Mesenchymal stem cell (in vitro differentiated cells and primary cell): ENCODE measurements around the gene ENTHD1.

Experiments used
- DNase-seq: peaks from one replicate; pipeline ENCODE4 v3.0.0-alpha.2; 2013
- H2AFZ ChIP-seq: one replicate; pipeline ENCODE4 v1.6.1; 2013; ENCODE audit warnings: low read depth, mild to moderate bottlenecking, control low read depth, inconsistent platforms, low read length, moderate library complexity
- H2AK5ac ChIP-seq: 2 replicates; pipeline ENCODE4 v1.6.1; 2013; ENCODE audit warnings: low read length, moderate library complexity, mild to moderate bottlenecking, inconsistent platforms; ENCODE audit not compliant: severe bottlenecking
- H2BK120ac ChIP-seq: one replicate; pipeline ENCODE4 v1.6.1; 2013; ENCODE audit warnings: low read depth, mild to moderate bottlenecking, inconsistent platforms, low read length, moderate library complexity
- H2BK12ac ChIP-seq, 2 experiments: one replicate each; pipeline ENCODE4 v1.6.1; 2013; ENCODE audit warnings: inconsistent platforms in 2 of 2, low read length in 2 of 2, mild to moderate bottlenecking in 2 of 2, moderate library complexity in 2 of 2, control low read depth in 1 of 2
- H2BK15ac ChIP-seq: one replicate; pipeline ENCODE4 v1.6.1; 2013; ENCODE audit warnings: mild to moderate bottlenecking, low read depth, inconsistent platforms; ENCODE audit not compliant: poor library complexity, severe bottlenecking
- H2BK5ac ChIP-seq: 2 replicates; pipeline ENCODE4 v1.6.1; 2013; ENCODE audit warnings: low read depth, mild to moderate bottlenecking, low read length, control low read depth, inconsistent platforms; ENCODE audit not compliant: poor library complexity, severe bottlenecking
- H3K14ac ChIP-seq, 2 experiments: one replicate each; pipeline ENCODE4 v1.6.1; 2013; ENCODE audit warnings: inconsistent platforms in 2 of 2, low read length in 2 of 2, control low read depth in 1 of 2, mild to moderate bottlenecking in 1 of 2, moderate library complexity in 1 of 2
- H3K18ac ChIP-seq, 2 experiments: one replicate each; pipeline ENCODE4 v1.6.1; 2013; ENCODE audit warnings: inconsistent platforms in 2 of 2, low read length in 2 of 2, control low read depth in 1 of 2, low read depth in 1 of 2, mild to moderate bottlenecking in 1 of 2
- H3K23ac ChIP-seq, 2 experiments: one replicate each; pipeline ENCODE4 v1.6.1; 2013; ENCODE audit warnings: inconsistent platforms in 2 of 2, low read length in 2 of 2, mild to moderate bottlenecking in 2 of 2, moderate library complexity in 2 of 2, control low read depth in 1 of 2
- H3K27ac ChIP-seq: 2 replicates; pipeline ENCODE4 v1.5.1; 2013; ENCODE audit warnings: mild to moderate bottlenecking, moderate library complexity, low read length, control low read depth, inconsistent platforms; ENCODE audit not compliant: poor library complexity, severe bottlenecking
- H3K27me3 ChIP-seq, 2 experiments: 2 replicates each; pipeline versions ENCODE4 v1.6.1 to v1.7.0; 2013; ENCODE audit warnings: low read length in 2 of 2, mild to moderate bottlenecking in 2 of 2, moderate library complexity in 2 of 2, control low read depth in 1 of 2, inconsistent platforms in 1 of 2; ENCODE audit not compliant: control insufficient read depth in 1 of 2, insufficient read depth in 1 of 2
- H3K36me3 ChIP-seq, 2 experiments: 2 replicates each; pipeline versions ENCODE4 v1.6.1 to v1.7.0; 2013; ENCODE audit warnings: low read length in 2 of 2, control low read depth in 1 of 2, inconsistent platforms in 1 of 2, low read depth in 1 of 2, mild to moderate bottlenecking in 1 of 2; ENCODE audit not compliant: insufficient read depth in 2 of 2, control insufficient read depth in 1 of 2
- H3K4ac ChIP-seq, 2 experiments: one replicate each; pipeline ENCODE4 v1.6.1; 2013; ENCODE audit warnings: inconsistent platforms in 2 of 2, low read length in 2 of 2, mild to moderate bottlenecking in 2 of 2, moderate library complexity in 2 of 2, control low read depth in 1 of 2, low read depth in 1 of 2
- H3K4me1 ChIP-seq: 2 replicates; pipeline ENCODE4 v1.6.1; 2013; ENCODE audit warnings: low read depth, low read length, control low read depth; ENCODE audit not compliant: control insufficient read depth, insufficient read depth
- H3K4me2 ChIP-seq: 2 replicates; pipeline ENCODE4 v1.6.1; 2013; ENCODE audit warnings: low read length, mild to moderate bottlenecking, inconsistent platforms; ENCODE audit not compliant: poor library complexity, severe bottlenecking
- H3K4me3 ChIP-seq, 2 experiments: 2 replicates each; pipeline versions ENCODE4 v1.5.1 to v1.7.0; 2013; ENCODE audit warnings: low read length in 2 of 2, mild to moderate bottlenecking in 2 of 2, control low read depth in 1 of 2, low read depth in 1 of 2; ENCODE audit not compliant: insufficient read depth in 1 of 2
- H3K79me1 ChIP-seq: replicated peaks from 2 replicates; pipeline ENCODE4 v1.6.1; 2013; ENCODE audit warnings: mild to moderate bottlenecking, control low read depth, low read length, inconsistent platforms; ENCODE audit not compliant: poor library complexity, severe bottlenecking
- H3K9ac ChIP-seq: 2 replicates; pipeline ENCODE4 v1.7.0; 2013; ENCODE audit warnings: mild to moderate bottlenecking, low read length, moderate library complexity
- H3K9me3 ChIP-seq: 2 replicates; pipeline ENCODE4 v1.7.0; 2013; ENCODE audit warnings: mild to moderate bottlenecking, low read length; ENCODE audit not compliant: control insufficient read depth
- H4K8ac ChIP-seq: one replicate; pipeline ENCODE4 v1.6.1; 2013; ENCODE audit warnings: inconsistent platforms, mild to moderate bottlenecking, low read length, moderate library complexity
- H4K91ac ChIP-seq: one replicate; pipeline ENCODE4 v1.6.1; 2013; ENCODE audit warnings: mild to moderate bottlenecking, low read length, inconsistent platforms
- WGBS: methylation state at CpG from one replicate; pipeline ENCODE4 v1.1.7; 2013; ENCODE audit warnings: mixed read lengths; 5-methylcytosine and 5-hydroxymethylcytosine counted together

Gene ENTHD1

GRCh38 chr22:39924286-39924685 lies 30.7 kb upstream of the ENTHD1 start:
- H3K79me1 ChIP-seq: no peaks in the 10 kb centered on the region
- H3K4ac ChIP-seq: no peak overlapping the region
- H2BK15ac ChIP-seq: no peak overlapping the region
- no peaks in the 10 kb centered on the region for H3K4me1 ChIP-seq
- H3K4me3 ChIP-seq: no peak overlapping the region
- H2BK12ac ChIP-seq: no peak overlapping the region
- WGBS: 96% methylated on average over 16 of the region's 18 CpGs
- H3K18ac ChIP-seq: no peak overlapping the region
- H2AFZ ChIP-seq: no peak overlapping the region
- H3K23ac ChIP-seq: no peak overlapping the region
- peaks cover 72 to 85% of the 10 kb centered on the region in 2 experiments for H3K27me3 ChIP-seq
- H4K8ac ChIP-seq: no peak overlapping the region
- no peak overlapping the region for H3K27ac ChIP-seq
- no peak overlapping the region for H4K91ac ChIP-seq
- no peak for DNase-seq
- H3K9ac ChIP-seq: no peak overlapping the region
- H2BK5ac ChIP-seq: no peak overlapping the region
- H3K9me3 ChIP-seq: no peaks in the 10 kb centered on the region
- no peak overlapping the region for H3K14ac ChIP-seq
- no peaks in the 10 kb centered on the region for H3K36me3 ChIP-seq
- no peak overlapping the region for H2BK120ac ChIP-seq
- no peak overlapping the region for H3K4me2 ChIP-seq
- H2AK5ac ChIP-seq: no peak overlapping the region

- Histone ChIP-seq H3K27me3 (peaks cover 66 to 81% of the 10 kb centered on the region in 2 experiments), H3K9me3 (no peaks in the 10 kb centered on the region), H2AFZ (no peak overlapping the region), H3K27ac (no peak overlapping the region), H3K4me2 (no peak overlapping the region), H3K79me1 (no peaks in the 10 kb centered on the region), H3K4me3 (no peak overlapping the region), H2BK15ac (no peak overlapping the region), H3K14ac (no peak overlapping the region), H2AK5ac (no peak overlapping the region), H3K23ac (no peak overlapping the region), H4K8ac (no peak overlapping the region), H2BK120ac (no peak overlapping the region), H3K36me3 (no peaks in the 10 kb centered on the region), H2BK12ac (no peak overlapping the region), H3K9ac (no peak overlapping the region), H3K4ac (no peak overlapping the region), H4K91ac (no peak overlapping the region), H3K18ac (no peak overlapping the region), H3K4me1 (no peaks in the 10 kb centered on the region), H2BK5ac (no peak overlapping the region)
- no peak for DNase-seq
- WGBS: 98% methylated on average over 5 of the region's 5 CpGs
Measured at GRCh38 chr22:39923696-39924095, 30.1 kb upstream of the ENTHD1 start.

GRCh38 chr22:39920134-39920743 lies 26.7 kb upstream of the ENTHD1 start:
- no peak overlapping the region for H3K4me2 ChIP-seq
- no peak overlapping the region for H3K27ac ChIP-seq
- no peak overlapping the region for H2BK15ac ChIP-seq
- H3K27me3 ChIP-seq: peaks cover 55 to 74% of the 10 kb centered on the region in 2 experiments
- no peak overlapping the region for H3K23ac ChIP-seq
- no peak overlapping the region for H2BK12ac ChIP-seq
- no peaks in the 10 kb centered on the region for H3K9me3 ChIP-seq
- no peak overlapping the region for H3K4me3 ChIP-seq
- WGBS: 77% methylated on average over 8 of the region's 8 CpGs
- no peak overlapping the region for H3K18ac ChIP-seq
- H2BK5ac ChIP-seq: no peak overlapping the region
- H4K91ac ChIP-seq: no peak overlapping the region
- H3K9ac ChIP-seq: no peak overlapping the region
- H2AFZ ChIP-seq: no peak overlapping the region
- no peak overlapping the region for H3K14ac ChIP-seq
- no peak overlapping the region for H2BK120ac ChIP-seq
- DNase-seq: no peak
- no peaks in the 10 kb centered on the region for H3K79me1 ChIP-seq
- H3K4me1 ChIP-seq: no peaks in the 10 kb centered on the region
- no peak overlapping the region for H2AK5ac ChIP-seq
- no peaks in the 10 kb centered on the region for H3K36me3 ChIP-seq
- no peak overlapping the region for H4K8ac ChIP-seq
- H3K4ac ChIP-seq: no peak overlapping the region

GRCh38 chr22:39917776-39918495 lies 24.4 kb upstream of the ENTHD1 start:
- Histone ChIP-seq H2BK15ac (no peak overlapping the region), H3K9ac (no peak overlapping the region), H2BK5ac (no peak overlapping the region), H3K14ac (no peak overlapping the region), H2AFZ (no peak overlapping the region), H2AK5ac (no peak overlapping the region), H4K8ac (no peak overlapping the region), H4K91ac (no peak overlapping the region), H3K23ac (no peak overlapping the region), H3K9me3 (no peaks in the 10 kb centered on the region), H3K79me1 (no peaks in the 10 kb centered on the region), H3K36me3 (no peaks in the 10 kb centered on the region), H3K4ac (no peak overlapping the region), H3K4me2 (no peak overlapping the region), H3K4me1 (no peaks in the 10 kb centered on the region), H2BK12ac (no peak overlapping the region), H3K18ac (no peak overlapping the region), H3K27ac (no peak overlapping the region), H3K4me3 (no peak overlapping the region), H3K27me3 (peaks cover 61 to 74% of the 10 kb centered on the region in 2 experiments), H2BK120ac (no peak overlapping the region)
- WGBS: 79% methylated on average over 9 of the region's 12 CpGs
- no peak for DNase-seq
